Esophagus squamous epithelium (tissue), 5 donors: ENCODE results near the gene EFCAB6. TPM values are rescaled to one million over a fixed set of nuclear protein-coding genes. Genes with fewer than 3 reads are reported as not detected.

ENCODE experiments used
- DNase-seq: peaks from one replicate; lab custom pipeline; 2025; lab: John Stamatoyannopoulos, UW
- H3K27ac ChIP-seq, 4 donors: fragments of 200-600 bp; sonication (generic); one replicate each; pipeline ENCODE4 v1.5.1; 2016 to 2019; ENCODE audit warnings: mild to moderate bottlenecking in 1 of 4
- H3K27me3 ChIP-seq, 4 donors: fragments of 200-600 bp; sonication (generic); 1 replicate in 3 of 4; 2 replicates in 1 of 4; pipeline versions ENCODE4 v1.5.1 to v1.6.0; 2017 to 2021; ENCODE audit warnings: antibody characterized with exemption in 1 of 4
- H3K36me3 ChIP-seq, 3 donors: fragments of 200-600 bp; sonication (generic); one replicate each; pipeline ENCODE4 v1.5.1; 2016 to 2019
- H3K4me1 ChIP-seq, 3 donors: fragments of 200-600 bp; sonication (generic); one replicate each; pipeline ENCODE4 v1.5.1; 2017 to 2019
- H3K4me3 ChIP-seq, 4 donors: fragments of 200-600 bp; sonication (generic); 1 replicate in 3 of 4; 2 replicates in 1 of 4; pipeline ENCODE4 v1.5.1; 2016 to 2019; ENCODE audit warnings: mild to moderate bottlenecking in 2 of 4, moderate library complexity in 1 of 4
- H3K9me3 ChIP-seq, 3 donors: fragments of 200-600 bp; sonication (generic); one replicate each; pipeline ENCODE4 v1.5.1; 2016 to 2019
- CTCF ChIP-seq, 6 experiments: fragments of 450-650 bp in 4 of 6; fragments of 200-600 bp in 2 of 6; sonication (generic) in 2 of 6; IDR thresholded peaks; one replicate each; pipeline ENCODE4 v1.5.1; 2016 to 2019; ENCODE audit warnings: antibody characterized with exemption in 6 of 6, mild to moderate bottlenecking in 4 of 6, moderate library complexity in 4 of 6
- POLR2A ChIP-seq, 4 donors: fragments of 450-650 bp; IDR thresholded peaks; one replicate each; pipeline ENCODE4 v1.6.1; 2017; ENCODE audit warnings: antibody characterized with exemption in 4 of 4, mild to moderate bottlenecking in 4 of 4, moderate library complexity in 3 of 4
- WGBS, 2 donors: methylation state at CpG; one replicate each; pipeline ENCODE4 v1.1.5; 2018; 5-methylcytosine and 5-hydroxymethylcytosine counted together
- intact Hi-C: fragments of 100-400 bp; cut with DNase I; formaldehyde crosslinking; loops from one replicate; pipeline ENCODE4 v1.15.0; 2022
- total RNA-seq, 4 donors: library from RNA; depleted of rRNA; stranded (reverse); fragments of >200 nt; gene quantifications; one replicate each; pipeline ENCODE4 v1.1.0, GENCODE V29; 2016
- donor health status: DM: yes; HTN: yes; CAD: no.

Gene EFCAB6
- total RNA-seq, 4 donors from 2014 or later: 0.22 to 1.5 (median 0.90) TPM

GRCh38 chr22:43833286-43834240 is 21.5 kb upstream of the EFCAB6 start:
- WGBS, 2 donors: 68 to 77% methylated on average over 8 to 9 of the region's 36 CpGs
- no peak for DNase-seq
- Histone ChIP-seq H3K9me3 (no peaks in the 10 kb centered on the region), H3K4me3 (no peak overlapping the region), H3K27ac (no peak overlapping the region), H3K4me1 (peaks cover 0 to 24% (median 3%) of the 10 kb centered on the region in 3 donors), H3K36me3 (no peaks in the 10 kb centered on the region), H3K27me3 (peaks cover 0 to 56% (median 0%) of the 10 kb centered on the region in 4 donors)
- TF ChIP-seq POLR2A (IDR thresholded peaks at IDR 0.05) (no peak), CTCF (IDR thresholded peaks at IDR 0.05) (no peak)
- intact Hi-C loops: no loop called here

- no peaks in the 10 kb centered on the region for H3K36me3 ChIP-seq
- no peak for TF ChIP-seq POLR2A (IDR thresholded peaks at IDR 0.05)
- H3K27ac ChIP-seq: no peak overlapping the region
- WGBS, 2 donors: 90 to 95% methylated on average over 2 to 11 of the region's 18 CpGs
- peaks cover 0 to 56% (median 0%) of the 10 kb centered on the region in 4 donors for H3K27me3 ChIP-seq
- peaks cover 0 to 27% (median 3%) of the 10 kb centered on the region in 3 donors for H3K4me1 ChIP-seq
- intact Hi-C loops: no loop called here
- H3K4me3 ChIP-seq: no peak overlapping the region
- no peaks in the 10 kb centered on the region for H3K9me3 ChIP-seq
- DNase-seq: no peak
Measured at GRCh38 chr22:43832393-43833265, 20.5 kb upstream of the EFCAB6 start.

- DNase-seq: no peak
- WGBS, 2 donors: 80 to 91% methylated on average over 16 to 20 of the region's 33 CpGs
- TF ChIP-seq POLR2A (IDR thresholded peaks at IDR 0.05) (no peak), CTCF (IDR thresholded peaks at IDR 0.05) (no peak)
- Histone ChIP-seq H3K27me3 (peaks cover 0 to 53% (median 0%) of the 10 kb centered on the region in 4 donors), H3K4me3 (no peak overlapping the region), H3K9me3 (no peaks in the 10 kb centered on the region), H3K4me1 (peaks cover 3 to 33% (median 4%) of the 10 kb centered on the region in 3 donors), H3K36me3 (no peaks in the 10 kb centered on the region), H3K27ac (no peak overlapping the region)
- intact Hi-C loops: no loop called here
Measured at GRCh38 chr22:43831561-43832392, 19.7 kb upstream of the EFCAB6 start.

GRCh38 chr22:43830931-43831560 is 18.9 kb upstream of the EFCAB6 start:
- Histone ChIP-seq H3K4me3 (no peak overlapping the region), H3K36me3 (no peaks in the 10 kb centered on the region), H3K4me1 (peaks cover 3 to 40% (median 7%) of the 10 kb centered on the region in 3 donors), H3K27ac (peak overlapping the region in 1 of 4 donors; percentile 79), H3K27me3 (peaks cover 0 to 50% (median 0%) of the 10 kb centered on the region in 4 donors), H3K9me3 (no peaks in the 10 kb centered on the region)
- no peak for DNase-seq
- WGBS, 2 donors: 57 to 64% methylated on average over 5 to 7 of the region's 12 CpGs
- intact Hi-C loops: no loop called here
- TF ChIP-seq CTCF (IDR thresholded peaks at IDR 0.05) (no peak), POLR2A (IDR thresholded peaks at IDR 0.05) (no peak)
